ENCODE measurements around the gene IL3. TPM values are rescaled to one million over a fixed set of nuclear protein-coding genes. Genes with fewer than 3 reads are reported as not detected.

Gene IL3
- total and polyA plus RNA-seq, 2 experiments from 2014 or later, result not detected

DNA sequence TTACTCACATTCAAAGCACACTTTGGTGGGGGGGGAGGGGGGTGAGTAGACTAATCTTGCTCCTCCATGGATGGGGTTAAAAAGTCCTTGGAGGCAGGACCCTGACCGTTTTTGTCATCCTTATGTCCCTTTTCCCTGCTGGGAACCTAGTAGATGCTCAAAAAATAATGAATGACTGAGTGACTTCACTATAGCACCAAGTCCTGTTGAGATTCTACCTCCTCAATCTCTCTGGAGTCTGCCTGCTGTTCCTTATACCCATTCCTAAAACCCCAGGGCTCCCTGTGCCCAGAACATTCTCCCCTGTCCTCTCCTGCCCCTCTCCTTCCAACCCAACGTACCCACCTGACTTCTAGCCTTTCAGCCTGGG lies 10.9 kb downstream of the IL3 start:
- Histone ChIP-seq H3K27ac (ENCODE audit: low read depth) (no peak overlapping the region), H3F3A (replicated peaks; ENCODE audit: low read depth) (no peaks in the 10 kb centered on the region), H3K4me2 (no peak overlapping the region), H3K9me2 (ENCODE audit: insufficient read depth) (no peaks in the 10 kb centered on the region), H3K4me1 (ENCODE audit: insufficient read depth) (no peaks in the 10 kb centered on the region), H3K79me2 (replicated peaks; ENCODE audit: insufficient read depth) (no peaks in the 10 kb centered on the region), H2AFZ (no peak overlapping the region), H3K4me3 (no peak overlapping the region), H3K36me3 (ENCODE audit: insufficient read depth) (no peaks in the 10 kb centered on the region), H4K20me1 (replicated peaks; ENCODE audit: insufficient read depth) (no peaks in the 10 kb centered on the region), H3K27me3 (ENCODE audit: insufficient read depth) (no peaks in the 10 kb centered on the region)
- no peaks in the 10 kb centered on the region for H3K36me3 Mint-ChIP-seq (ENCODE audit: low read depth)
- H3K27me3 Mint-ChIP-seq (ENCODE audit: insufficient read depth, low read depth, poor library complexity), result peaks cover 2% of the 10 kb centered on the region
- TF ChIP-seq, protein P1, sequence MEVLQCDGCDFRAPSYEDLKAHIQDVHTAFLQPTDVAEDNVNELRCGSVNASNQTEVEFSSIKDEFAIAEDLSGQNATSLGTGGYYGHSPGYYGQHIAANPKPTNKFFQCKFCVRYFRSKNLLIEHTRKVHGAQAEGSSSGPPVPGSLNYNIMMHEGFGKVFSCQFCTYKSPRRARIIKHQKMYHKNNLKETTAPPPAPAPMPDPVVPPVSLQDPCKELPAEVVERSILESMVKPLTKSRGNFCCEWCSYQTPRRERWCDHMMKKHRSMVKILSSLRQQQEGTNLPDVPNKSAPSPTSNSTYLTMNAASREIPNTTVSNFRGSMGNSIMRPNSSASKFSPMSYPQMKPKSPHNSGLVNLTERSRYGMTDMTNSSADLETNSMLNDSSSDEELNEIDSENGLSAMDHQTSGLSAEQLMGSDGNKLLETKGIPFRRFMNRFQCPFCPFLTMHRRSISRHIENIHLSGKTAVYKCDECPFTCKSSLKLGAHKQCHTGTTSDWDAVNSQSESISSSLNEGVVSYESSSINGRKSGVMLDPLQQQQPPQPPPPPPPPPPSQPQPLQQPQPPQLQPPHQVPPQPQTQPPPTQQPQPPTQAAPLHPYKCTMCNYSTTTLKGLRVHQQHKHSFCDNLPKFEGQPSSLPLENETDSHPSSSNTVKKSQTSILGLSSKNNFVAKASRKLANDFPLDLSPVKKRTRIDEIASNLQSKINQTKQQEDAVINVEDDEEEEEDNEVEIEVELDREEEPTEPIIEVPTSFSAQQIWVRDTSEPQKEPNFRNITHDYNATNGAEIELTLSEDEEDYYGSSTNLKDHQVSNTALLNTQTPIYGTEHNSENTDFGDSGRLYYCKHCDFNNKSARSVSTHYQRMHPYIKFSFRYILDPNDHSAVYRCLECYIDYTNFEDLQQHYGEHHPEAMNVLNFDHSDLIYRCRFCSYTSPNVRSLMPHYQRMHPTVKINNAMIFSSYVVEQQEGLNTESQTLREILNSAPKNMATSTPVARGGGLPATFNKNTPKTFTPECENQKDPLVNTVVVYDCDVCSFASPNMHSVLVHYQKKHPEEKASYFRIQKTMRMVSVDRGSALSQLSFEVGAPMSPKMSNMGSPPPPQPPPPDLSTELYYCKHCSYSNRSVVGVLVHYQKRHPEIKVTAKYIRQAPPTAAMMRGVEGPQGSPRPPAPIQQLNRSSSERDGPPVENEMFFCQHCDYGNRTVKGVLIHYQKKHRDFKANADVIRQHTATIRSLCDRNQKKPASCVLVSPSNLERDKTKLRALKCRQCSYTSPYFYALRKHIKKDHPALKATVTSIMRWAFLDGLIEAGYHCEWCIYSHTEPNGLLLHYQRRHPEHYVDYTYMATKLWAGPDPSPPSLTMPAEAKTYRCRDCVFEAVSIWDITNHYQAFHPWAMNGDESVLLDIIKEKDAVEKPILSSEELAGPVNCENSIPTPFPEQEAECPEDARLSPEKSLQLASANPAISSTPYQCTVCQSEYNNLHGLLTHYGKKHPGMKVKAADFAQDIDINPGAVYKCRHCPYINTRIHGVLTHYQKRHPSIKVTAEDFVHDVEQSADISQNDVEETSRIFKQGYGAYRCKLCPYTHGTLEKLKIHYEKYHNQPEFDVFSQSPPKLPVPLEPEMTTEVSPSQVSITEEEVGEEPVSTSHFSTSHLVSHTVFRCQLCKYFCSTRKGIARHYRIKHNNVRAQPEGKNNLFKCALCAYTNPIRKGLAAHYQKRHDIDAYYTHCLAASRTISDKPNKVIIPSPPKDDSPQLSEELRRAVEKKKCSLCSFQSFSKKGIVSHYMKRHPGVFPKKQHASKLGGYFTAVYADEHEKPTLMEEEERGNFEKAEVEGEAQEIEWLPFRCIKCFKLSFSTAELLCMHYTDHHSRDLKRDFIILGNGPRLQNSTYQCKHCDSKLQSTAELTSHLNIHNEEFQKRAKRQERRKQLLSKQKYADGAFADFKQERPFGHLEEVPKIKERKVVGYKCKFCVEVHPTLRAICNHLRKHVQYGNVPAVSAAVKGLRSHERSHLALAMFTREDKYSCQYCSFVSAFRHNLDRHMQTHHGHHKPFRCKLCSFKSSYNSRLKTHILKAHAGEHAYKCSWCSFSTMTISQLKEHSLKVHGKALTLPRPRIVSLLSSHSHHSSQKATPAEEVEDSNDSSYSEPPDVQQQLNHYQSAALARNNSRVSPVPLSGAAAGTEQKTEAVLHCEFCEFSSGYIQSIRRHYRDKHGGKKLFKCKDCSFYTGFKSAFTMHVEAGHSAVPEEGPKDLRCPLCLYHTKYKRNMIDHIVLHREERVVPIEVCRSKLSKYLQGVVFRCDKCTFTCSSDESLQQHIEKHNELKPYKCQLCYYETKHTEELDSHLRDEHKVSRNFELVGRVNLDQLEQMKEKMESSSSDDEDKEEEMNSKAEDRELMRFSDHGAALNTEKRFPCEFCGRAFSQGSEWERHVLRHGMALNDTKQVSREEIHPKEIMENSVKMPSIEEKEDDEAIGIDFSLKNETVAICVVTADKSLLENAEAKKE (CRISPR knock-in tag; IDR thresholded peaks at IDR 0.05), result no peak
- TF ChIP-seq, protein P2, sequence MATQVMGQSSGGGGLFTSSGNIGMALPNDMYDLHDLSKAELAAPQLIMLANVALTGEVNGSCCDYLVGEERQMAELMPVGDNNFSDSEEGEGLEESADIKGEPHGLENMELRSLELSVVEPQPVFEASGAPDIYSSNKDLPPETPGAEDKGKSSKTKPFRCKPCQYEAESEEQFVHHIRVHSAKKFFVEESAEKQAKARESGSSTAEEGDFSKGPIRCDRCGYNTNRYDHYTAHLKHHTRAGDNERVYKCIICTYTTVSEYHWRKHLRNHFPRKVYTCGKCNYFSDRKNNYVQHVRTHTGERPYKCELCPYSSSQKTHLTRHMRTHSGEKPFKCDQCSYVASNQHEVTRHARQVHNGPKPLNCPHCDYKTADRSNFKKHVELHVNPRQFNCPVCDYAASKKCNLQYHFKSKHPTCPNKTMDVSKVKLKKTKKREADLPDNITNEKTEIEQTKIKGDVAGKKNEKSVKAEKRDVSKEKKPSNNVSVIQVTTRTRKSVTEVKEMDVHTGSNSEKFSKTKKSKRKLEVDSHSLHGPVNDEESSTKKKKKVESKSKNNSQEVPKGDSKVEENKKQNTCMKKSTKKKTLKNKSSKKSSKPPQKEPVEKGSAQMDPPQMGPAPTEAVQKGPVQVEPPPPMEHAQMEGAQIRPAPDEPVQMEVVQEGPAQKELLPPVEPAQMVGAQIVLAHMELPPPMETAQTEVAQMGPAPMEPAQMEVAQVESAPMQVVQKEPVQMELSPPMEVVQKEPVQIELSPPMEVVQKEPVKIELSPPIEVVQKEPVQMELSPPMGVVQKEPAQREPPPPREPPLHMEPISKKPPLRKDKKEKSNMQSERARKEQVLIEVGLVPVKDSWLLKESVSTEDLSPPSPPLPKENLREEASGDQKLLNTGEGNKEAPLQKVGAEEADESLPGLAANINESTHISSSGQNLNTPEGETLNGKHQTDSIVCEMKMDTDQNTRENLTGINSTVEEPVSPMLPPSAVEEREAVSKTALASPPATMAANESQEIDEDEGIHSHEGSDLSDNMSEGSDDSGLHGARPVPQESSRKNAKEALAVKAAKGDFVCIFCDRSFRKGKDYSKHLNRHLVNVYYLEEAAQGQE (IDR thresholded peaks at IDR 0.05; ENCODE audit: unreplicated experiment), result no peak
- TF ChIP-seq EZH2 (IDR thresholded peaks at IDR 0.05; ENCODE audit: low read depth, unreplicated experiment) (no peak), ZNF114 (CRISPR knock-in tag; IDR thresholded peaks at IDR 0.05) (no peak), JUNB (IDR thresholded peaks at IDR 0.05; ENCODE audit: unreplicated experiment) (no peak), NANOG (IDR thresholded peaks at IDR 0.05; ENCODE audit: borderline replicate concordance) (no peak)
- H3K4me1 Mint-ChIP-seq, result no peaks in the 10 kb centered on the region; the same call in 2 of the 3 replicates
- no peak overlapping the region for H3K27ac Mint-ChIP-seq
- H3K9me3 Mint-ChIP-seq, result no peaks in the 10 kb centered on the region
- H3K4me3 Mint-ChIP-seq, result no peak overlapping the region
- DNase-seq (ENCODE audit: low spot score) (no peak), ATAC-seq (no peak)

All from GM23338 (cell line).